Measurements from ENCODE around the gene MMP2.

Gene MMP2

DNA sequence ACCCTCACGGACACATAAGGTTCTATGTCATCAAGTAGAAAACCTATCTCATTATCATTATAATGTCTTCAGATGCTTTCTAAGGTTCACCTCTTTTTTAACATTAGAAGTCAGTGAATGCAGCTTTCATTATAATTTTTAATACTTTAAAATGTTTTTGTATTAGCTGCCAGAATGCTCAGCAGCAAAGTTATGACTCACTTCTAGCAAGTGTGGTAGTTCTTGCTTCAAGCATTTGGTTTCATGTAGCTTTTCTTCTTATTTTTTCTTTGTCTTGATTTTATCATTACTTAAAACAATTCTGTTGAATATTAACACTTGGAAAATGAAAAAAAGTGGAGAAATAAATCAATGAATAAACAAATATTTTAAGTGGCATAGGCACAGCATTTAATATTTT, 53.2 kb downstream of the MMP2 start:
- no peak overlapping the region for H3K27ac ChIP-seq
- TF ChIP-seq, protein P1, sequence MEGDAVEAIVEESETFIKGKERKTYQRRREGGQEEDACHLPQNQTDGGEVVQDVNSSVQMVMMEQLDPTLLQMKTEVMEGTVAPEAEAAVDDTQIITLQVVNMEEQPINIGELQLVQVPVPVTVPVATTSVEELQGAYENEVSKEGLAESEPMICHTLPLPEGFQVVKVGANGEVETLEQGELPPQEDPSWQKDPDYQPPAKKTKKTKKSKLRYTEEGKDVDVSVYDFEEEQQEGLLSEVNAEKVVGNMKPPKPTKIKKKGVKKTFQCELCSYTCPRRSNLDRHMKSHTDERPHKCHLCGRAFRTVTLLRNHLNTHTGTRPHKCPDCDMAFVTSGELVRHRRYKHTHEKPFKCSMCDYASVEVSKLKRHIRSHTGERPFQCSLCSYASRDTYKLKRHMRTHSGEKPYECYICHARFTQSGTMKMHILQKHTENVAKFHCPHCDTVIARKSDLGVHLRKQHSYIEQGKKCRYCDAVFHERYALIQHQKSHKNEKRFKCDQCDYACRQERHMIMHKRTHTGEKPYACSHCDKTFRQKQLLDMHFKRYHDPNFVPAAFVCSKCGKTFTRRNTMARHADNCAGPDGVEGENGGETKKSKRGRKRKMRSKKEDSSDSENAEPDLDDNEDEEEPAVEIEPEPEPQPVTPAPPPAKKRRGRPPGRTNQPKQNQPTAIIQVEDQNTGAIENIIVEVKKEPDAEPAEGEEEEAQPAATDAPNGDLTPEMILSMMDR (conservative IDR thresholded peaks at IDR 0.05; ENCODE audit: low read depth), result no peak
- DNase-seq (ENCODE audit: low spot score), result no peak
- CTCF ChIA-PET, result interaction anchor here (0.6 to 1.0 kb wide), 2 partner anchors 19 to 1332 kb away, joined by 3 to 4 read pairs; no protein-coding TSS in a partner anchor
- POLR2A ChIA-PET (ENCODE audit: low non-redundant PET), result no interaction called here

DNA sequence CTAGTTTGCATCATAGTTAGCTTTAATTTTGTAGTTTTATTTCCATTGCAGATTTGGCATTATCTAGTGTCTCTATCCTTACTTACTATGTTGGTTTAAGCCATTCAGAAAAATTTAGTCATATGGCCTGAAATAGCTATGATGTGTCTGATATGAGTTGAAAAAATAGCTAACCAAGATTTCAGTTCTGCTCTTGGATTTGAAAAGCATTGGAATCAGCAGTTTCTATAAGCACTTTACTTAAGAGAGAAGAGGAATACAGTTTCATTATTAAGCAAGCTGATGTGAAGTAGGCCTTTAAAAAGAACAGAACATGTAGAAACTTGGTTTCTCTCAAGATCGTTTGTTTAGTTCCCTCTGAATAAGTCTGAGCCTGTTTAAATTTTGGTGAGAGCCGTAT, 55.8 kb downstream of the MMP2 start:
- H3K27ac ChIP-seq, result no peak overlapping the region
- DNase-seq (ENCODE audit: low spot score), result no peak
- CTCF ChIA-PET, result interaction anchor here (0.6 to 0.9 kb wide), 3 partner anchors 30 to 91 kb away, joined by 3 to 5 read pairs (median 3); no protein-coding TSS in a partner anchor
- TF ChIP-seq, protein P1 (conservative IDR thresholded peaks at IDR 0.05; ENCODE audit: low read depth), result no peak
- POLR2A ChIA-PET (ENCODE audit: low non-redundant PET), result no interaction called here

DNA sequence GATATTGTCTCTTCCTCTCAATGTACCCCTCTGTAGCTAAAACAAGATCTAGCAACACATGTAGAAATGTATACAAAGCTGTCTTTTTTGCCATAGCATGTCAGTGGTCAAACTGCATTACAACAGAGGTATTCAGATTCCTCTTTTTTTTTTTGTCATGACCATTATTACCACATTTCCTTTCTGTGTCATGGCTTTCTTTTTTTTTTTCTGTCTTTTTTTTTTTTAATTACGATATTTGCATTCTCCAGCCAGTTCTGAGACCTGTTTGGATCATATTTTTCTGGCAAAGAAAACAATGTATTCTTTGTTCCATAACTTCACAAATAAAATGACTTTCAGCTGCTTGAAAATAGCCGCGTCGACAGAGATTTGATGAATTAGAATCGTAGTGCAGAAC, 60.1 kb downstream of the MMP2 start:
- no peak for DNase-seq (ENCODE audit: low spot score)
- H3K27ac ChIP-seq, result no peak overlapping the region
- CTCF ChIA-PET, result interaction anchor here (0.6 to 3.5 kb wide), 2 partner anchors 74 to 98 kb away, joined by 3 to 11 read pairs; no protein-coding TSS in a partner anchor
- POLR2A ChIA-PET (ENCODE audit: low non-redundant PET), result no interaction called here
- TF ChIP-seq, protein P1 (conservative IDR thresholded peaks at IDR 0.05; ENCODE audit: low read depth), result no peak

DNA sequence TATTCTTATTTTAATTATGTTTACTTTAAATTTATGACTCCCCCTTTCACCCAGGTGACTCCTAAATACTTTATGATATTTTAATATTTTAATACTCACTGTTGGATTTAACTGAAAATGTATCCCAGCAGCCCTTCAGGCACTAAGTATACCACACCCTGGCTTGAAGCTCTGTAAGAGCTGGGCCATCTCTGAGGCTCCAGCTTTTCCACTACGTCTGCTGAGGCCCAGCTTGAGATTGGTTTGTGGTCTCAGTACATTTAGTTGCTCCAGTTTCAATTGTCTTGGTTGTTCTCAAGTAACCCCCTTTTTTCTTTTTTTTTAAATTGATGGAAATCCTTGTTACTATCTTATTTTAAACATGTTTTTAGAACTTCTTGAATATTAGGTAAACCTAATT, 60.5 kb downstream of the MMP2 start:
- ChIA-PET POLR2A (ENCODE audit: low non-redundant PET) (no interaction called here), CTCF (interaction anchor here (0.6 to 3.5 kb wide), 2 partner anchors 74 to 99 kb away, joined by 3 to 11 read pairs; no protein-coding TSS in a partner anchor)
- TF ChIP-seq, protein P1 (conservative IDR thresholded peaks at IDR 0.05; ENCODE audit: low read depth), result no peak
- no peak overlapping the region for H3K27ac ChIP-seq
- DNase-seq (ENCODE audit: low spot score), result no peak

DNA sequence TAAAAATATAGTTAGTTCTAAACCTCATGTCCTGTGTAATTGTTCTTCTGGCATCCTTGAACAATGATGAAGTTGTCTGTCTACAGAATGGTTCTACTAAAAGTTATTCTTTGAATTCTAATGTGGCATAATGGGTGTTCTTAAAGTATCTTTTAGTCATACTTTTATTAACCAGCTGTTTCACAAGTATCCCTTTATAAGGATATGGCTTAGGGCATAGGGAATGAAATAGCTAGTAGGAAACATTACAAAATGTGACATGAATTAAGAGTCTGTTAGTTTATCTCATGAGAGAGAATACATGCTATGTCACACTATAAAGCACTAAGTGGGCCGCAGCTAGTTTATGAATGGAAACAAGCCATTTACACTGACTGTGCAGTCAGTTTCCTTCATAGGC, 61.2 kb downstream of the MMP2 start:
- ChIA-PET POLR2A (ENCODE audit: low non-redundant PET) (no interaction called here), CTCF (interaction anchor here (0.6 to 0.7 kb wide), 2 partner anchors 179 to 294 kb away, joined by 3 read pairs; no protein-coding TSS in a partner anchor)
- DNase-seq (ENCODE audit: low spot score), result no peak
- no peak overlapping the region for H3K27ac ChIP-seq
- TF ChIP-seq, protein P1 (conservative IDR thresholded peaks at IDR 0.05; ENCODE audit: low read depth), result no peak

DNA sequence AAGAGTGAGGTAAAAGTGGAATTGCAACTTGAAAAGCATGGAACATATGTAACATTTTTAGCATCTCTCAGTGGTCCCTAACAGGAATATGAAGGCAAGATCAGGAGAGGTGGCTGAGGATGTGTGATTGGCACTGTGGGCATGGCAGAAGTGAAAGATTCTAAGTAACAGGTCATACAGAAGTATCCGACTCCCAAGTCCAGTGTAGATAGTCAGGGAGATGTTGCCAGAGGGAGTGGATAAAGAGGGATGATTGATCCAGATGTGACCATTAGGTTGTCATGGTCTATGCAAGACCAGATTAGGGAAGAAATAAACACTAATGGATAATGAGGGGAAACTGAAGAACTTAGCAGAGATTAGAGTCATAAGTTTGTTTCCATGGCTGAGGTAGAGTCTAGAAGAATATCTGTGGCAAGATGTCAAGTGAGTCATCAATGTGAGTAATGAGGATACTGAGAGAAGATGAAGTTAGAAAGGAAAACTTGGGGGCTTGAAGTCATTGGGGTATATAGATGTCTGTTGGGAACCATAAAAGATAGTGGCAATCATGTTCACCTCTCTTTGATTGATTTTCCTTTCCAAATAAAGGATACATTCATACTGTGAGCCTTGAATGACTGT, 63.6 kb downstream of the MMP2 start:
- no peak overlapping the region for H3K27ac ChIP-seq
- DNase-seq (ENCODE audit: low spot score), result peak; percentile 23
- TF ChIP-seq, protein P1 (conservative IDR thresholded peaks at IDR 0.05; ENCODE audit: low read depth), result no peak
- ChIA-PET CTCF (interaction anchor here (0.7 kb wide), 1 partner anchor 34 kb away, joined by 3 read pairs; no protein-coding TSS in a partner anchor), POLR2A (ENCODE audit: low non-redundant PET) (no interaction called here)
